Stimulated activated naive CD4-positive, alpha-beta T cell treated with Interleukin-2 at 50 U/mL for 16 hours (primary cell): ENCODE results near the gene HBE1.
"Not testable (repeated sequence)": the region's sequence is repeated elsewhere in the genome, so short reads cannot be mapped to it uniquely, and the experiment has no call there.

ENCODE experiments used
- DNase-seq: peaks from one replicate; lab custom pipeline; 2025; lab: John Stamatoyannopoulos, UW

HBE1 gene

GRCh38 chr11:5269715-5270147, at the start of gene HBE1:
TSS of gene HBE1 (minus strand) at chr11:5269945. CDS start at chr11:5269890, 55 bp downstream.
- DNase-seq, result no peak

GRCh38 chr11:5317292-5317691, 47.5 kb upstream of the HBE1 start:
- no peak for DNase-seq

- DNase-seq, result not testable (repeated sequence)
Measured at GRCh38 chr11:5313326-5314023, 43.7 kb upstream of the HBE1 start.

GRCh38 chr11:5310423-5310822, 40.7 kb upstream of the HBE1 start:
- no peak for DNase-seq

- no peak for DNase-seq
Measured at GRCh38 chr11:5307256-5308019, 37.7 kb upstream of the HBE1 start.

- DNase-seq, result no peak
Measured at GRCh38 chr11:5304046-5304445, 34.3 kb upstream of the HBE1 start.

- no peak for DNase-seq
Measured at GRCh38 chr11:5303626-5304025, 33.9 kb upstream of the HBE1 start.

- no peak for DNase-seq
Measured at GRCh38 chr11:5301846-5302245, 32.1 kb upstream of the HBE1 start, which contains the start of gene OR51B4. TSS of gene OR51B4 (minus strand) at chr11:5301946. CDS start at chr11:5301946, 0 bp downstream.

GRCh38 chr11:5300251-5300650, 30.5 kb upstream of the HBE1 start:
- DNase-seq, result no peak

GRCh38 chr11:5298451-5298850, 28.7 kb upstream of the HBE1 start:
- no peak for DNase-seq

GRCh38 chr11:5297721-5298323, 28.1 kb upstream of the HBE1 start:
- no peak for DNase-seq

GRCh38 chr11:5294342-5294995, 24.7 kb upstream of the HBE1 start:
- not testable (repeated sequence) for DNase-seq

- no peak for DNase-seq
Measured at GRCh38 chr11:5293028-5293427, 23.3 kb upstream of the HBE1 start.

- DNase-seq, result no peak
Measured at GRCh38 chr11:5291207-5291838, 21.6 kb upstream of the HBE1 start.

- DNase-seq, result no peak
Measured at GRCh38 chr11:5290106-5290505, 20.4 kb upstream of the HBE1 start.

- DNase-seq, result no peak
Measured at GRCh38 chr11:5289696-5290095, 20.0 kb upstream of the HBE1 start.

GRCh38 chr11:5288906-5289550, 19.3 kb upstream of the HBE1 start:
- no peak for DNase-seq

GRCh38 chr11:5288108-5288905, 18.6 kb upstream of the HBE1 start:
- DNase-seq, result no peak

- DNase-seq, result no peak
Measured at GRCh38 chr11:5286901-5287300, 17.2 kb upstream of the HBE1 start.

- DNase-seq, result no peak
Measured at GRCh38 chr11:5286351-5286750, 16.6 kb upstream of the HBE1 start.
